HG03460 (cell line): ENCODE results near the gene RECQL.
A peak's percentile ranks its signal among the peaks of the same experiment; 100 is the strongest.
"Not testable (repeated sequence)": the region's sequence is repeated elsewhere in the genome, so short reads cannot be mapped to it uniquely, and the experiment has no call there.

Source experiments
- ATAC-seq: cut with Tn5 transposase; IDR thresholded peaks from one replicate; pipeline ENCODE4 v1.9.1; 2021; ENCODE audit not compliant: unreplicated experiment

RECQL gene

GRCh38 chr12:21505888-21506287 is 4.5 kb upstream of the RECQL start:
- no peak for ATAC-seq

GRCh38 chr12:21502872-21503271 is 1.4 kb upstream of the RECQL start:
- ATAC-seq, result no peak

- ATAC-seq, result peak; percentile 6
Observed at GRCh38 chr12:21502164-21502496, 695 bp upstream of the RECQL start.

GRCh38 chr12:21500786-21501257 is 613 bp downstream of the RECQL start:
- ATAC-seq, result peak; percentile 1

- ATAC-seq, result no peak
Observed at GRCh38 chr12:21499765-21500164, 1.7 kb downstream of the RECQL start.

GRCh38 chr12:21485998-21486397 is 15.4 kb downstream of the RECQL start:
- no peak for ATAC-seq

- no peak for ATAC-seq
Observed at GRCh38 chr12:21483531-21483930, 17.9 kb downstream of the RECQL start.

- ATAC-seq, result no peak
Observed at GRCh38 chr12:21478756-21479455, 22.5 kb downstream of the RECQL start.

- no peak for ATAC-seq
Observed at GRCh38 chr12:21476949-21477348, 24.5 kb downstream of the RECQL start.

- no peak for ATAC-seq
Observed at GRCh38 chr12:21475552-21475951, 25.9 kb downstream of the RECQL start.

GRCh38 chr12:21472197-21472823 is 29.1 kb downstream of the RECQL start:
- ATAC-seq, result no peak

- no peak for ATAC-seq
Observed at GRCh38 chr12:21471294-21471693, 30.1 kb downstream of the RECQL start.

GRCh38 chr12:21467334-21467733 is 34.1 kb downstream of the RECQL start:
- not testable (repeated sequence) for ATAC-seq

GRCh38 chr12:21459474-21459873 is 42.0 kb downstream of the RECQL start:
- no peak for ATAC-seq

GRCh38 chr12:21456291-21456780 is 45.1 kb downstream of the RECQL start:
- no peak for ATAC-seq

GRCh38 chr12:21453312-21453852 is 48.1 kb downstream of the RECQL start:
- ATAC-seq, result peak; percentile 88

- ATAC-seq, result no peak
Observed at GRCh38 chr12:21451529-21451928, 49.9 kb downstream of the RECQL start.

- no peak for ATAC-seq
Observed at GRCh38 chr12:21444193-21445146, 57.0 kb downstream of the RECQL start.

- ATAC-seq, result no peak
Observed at GRCh38 chr12:21439347-21439746, 62.1 kb downstream of the RECQL start.

- no peak for ATAC-seq
Observed at GRCh38 chr12:21438643-21439042, 62.8 kb downstream of the RECQL start.

- ATAC-seq, result no peak
Observed at GRCh38 chr12:21434699-21435098, 66.7 kb downstream of the RECQL start.
